A549 (cell line): ENCODE measurements around the gene LMO2. TPM values are rescaled to one million over a fixed set of nuclear protein-coding genes. Genes with fewer than 3 reads are reported as not detected.
"Not testable (repeated sequence)": the region's sequence is repeated elsewhere in the genome, so short reads cannot be mapped to it uniquely, and the experiment has no call there.

ENCODE experiments used
- ATAC-seq, 2 experiments: fragments of 200-7000 bp in 1 of 2; fragments of >200 bp in 1 of 2; cut with Nextera tagmentation in 1 of 2; cut with Tn5 transposase in 1 of 2; 3 replicates each; pipeline versions ENCODE4 v1.8.0 to v1.9.1; 2018 to 2020; ENCODE audit warnings: mild to moderate bottlenecking in 1 of 2, moderate library complexity in 1 of 2
- CTCF ChIA-PET: fragments of 300-600 bp; sonication (Branson Sonifier 250); formaldehyde crosslinking; extraction: SDS; loops from one replicate; lab custom pipeline; 2021; ENCODE audit warnings: antibody characterized with exemption, inconsistent platforms; lab: Yijun Ruan, JAX
- POLR2A ChIA-PET: fragments of 350-600 bp; formaldehyde crosslinking; extraction: SDS; loops from one replicate; lab custom pipeline; 2021; ENCODE audit warnings: antibody characterized with exemption, inconsistent platforms; lab: Yijun Ruan, JAX
- DNase-seq, 2 experiments: peaks; one replicate each; pipeline versions ENCODE4 v3.0.0 to v3.0.0-alpha.2; 2011 to 2016; ENCODE audit warnings: low read depth in 1 of 2, low spot score in 1 of 2
- FAIRE-seq: peaks from 2 replicates; lab custom pipeline; 2011; peaks lifted over from hg19 to GRCh38; lab: Jason Lieb, UNC
- H3K27ac ChIP-seq, 2 experiments: fragments of >200 bp; sonication (Bioruptor Twin); formaldehyde crosslinking; 3 replicates each; pipeline ENCODE4 v1.5.1; 2016 to 2017
- H3K4me1 ChIP-seq: fragments of >200 bp; sonication (Bioruptor Twin); formaldehyde crosslinking; 3 replicates; pipeline ENCODE4 v1.6.1; 2016
- H3K4me2 ChIP-seq: fragments of >200 bp; sonication (Bioruptor Twin); formaldehyde crosslinking; 3 replicates; pipeline ENCODE4 v1.6.1; 2016
- H3K4me3 ChIP-seq: fragments of >200 bp; sonication (Bioruptor Twin); formaldehyde crosslinking; 3 replicates; pipeline ENCODE4 v1.5.1; 2016
- H3K9me3 ChIP-seq: fragments of >200 bp; sonication (Bioruptor Twin); formaldehyde crosslinking; 3 replicates; pipeline ENCODE4 v1.6.1; 2016
- ATOH8 ChIP-seq: fragments of 250-450 bp; sonication (Bioruptor Pico); IDR thresholded peaks from 2 replicates; pipeline ENCODE4 v1.5.0; 2020; ENCODE audit warnings: low read depth, mild to moderate bottlenecking, moderate library complexity
- BCL3 ChIP-seq: fragments of >200 bp; sonication (Bioruptor Twin); formaldehyde crosslinking; IDR thresholded peaks from 3 replicates; pipeline ENCODE4 v1.6.1; 2016
- CBX2 ChIP-seq: fragments of 200-600 bp; sonication (generic); IDR thresholded peaks from 2 replicates; pipeline ENCODE4 v1.6.1; 2016; ENCODE audit warnings: low read depth, mild to moderate bottlenecking, borderline replicate concordance
- CHD4 ChIP-seq: fragments of 200-600 bp; sonication (generic); IDR thresholded peaks from 2 replicates; pipeline ENCODE4 v1.6.1; 2016; ENCODE audit warnings: antibody characterized with exemption, mild to moderate bottlenecking, borderline replicate concordance
- CTCF ChIP-seq: fragments of >200 bp; sonication (Bioruptor Twin); formaldehyde crosslinking; IDR thresholded peaks from 3 replicates; pipeline ENCODE4 v1.5.1; 2016
- EHF ChIP-seq: fragments of 250-450 bp; sonication (Bioruptor Pico); IDR thresholded peaks from 2 replicates; pipeline ENCODE4 v1.5.0; 2020; ENCODE audit warnings: mild to moderate bottlenecking
- EHMT2 ChIP-seq: fragments of 200-600 bp; sonication (generic); IDR thresholded peaks from 2 replicates; pipeline ENCODE4 v1.6.1; 2016; ENCODE audit warnings: antibody characterized with exemption, low read depth, mild to moderate bottlenecking, moderate library complexity
- ELK1 ChIP-seq: fragments of 150-350 bp; IDR thresholded peaks from 2 replicates; pipeline ENCODE4 v1.6.1; 2014; ENCODE audit warnings: low read depth, mild to moderate bottlenecking, low read length
- FOSL2 ChIP-seq, 2 experiments: fragments of 450-650 bp in 1 of 2; fragments of >200 bp in 1 of 2; sonication (Bioruptor Twin) in 1 of 2; formaldehyde crosslinking; IDR thresholded peaks; 2 replicates each; pipeline versions ENCODE4 v1.5.0 to v1.6.1; 2016 to 2020; ENCODE audit warnings: mild to moderate bottlenecking in 1 of 2, moderate library complexity in 1 of 2
- GATA3 ChIP-seq: IDR thresholded peaks from 2 replicates; pipeline ENCODE4 v1.6.1; 2012; ENCODE audit warnings: borderline replicate concordance
- HEYL ChIP-seq: fragments of 250-450 bp; sonication (Bioruptor Pico); IDR thresholded peaks from 2 replicates; pipeline ENCODE4 v1.8.0; 2021; ENCODE audit warnings: mild to moderate bottlenecking, moderate library complexity
- HOXB5 ChIP-seq: fragments of 250-450 bp; sonication (Bioruptor Pico); IDR thresholded peaks from 2 replicates; pipeline ENCODE4 v1.5.0; 2020; ENCODE audit warnings: mild to moderate bottlenecking, moderate library complexity
- JUN ChIP-seq, 2 experiments: fragments of >200 bp; sonication (Bioruptor Twin); formaldehyde crosslinking; IDR thresholded peaks; 2 replicates in 1 of 2; 3 replicates in 1 of 2; pipeline ENCODE4 v1.6.1; 2016 to 2017
- MAFK ChIP-seq: fragments of 450-650 bp; IDR thresholded peaks from 2 replicates; pipeline ENCODE4 v1.6.1; 2014; ENCODE audit not compliant: partially characterized antibody
- MAX ChIP-seq: IDR thresholded peaks from 2 replicates; pipeline ENCODE4 v1.6.1; 2012
- NFE2L2 ChIP-seq: fragments of 150-350 bp; conservative IDR thresholded peaks from 2 replicates; pipeline ENCODE4 v1.6.1; 2014; ENCODE audit warnings: low read length
- PBX3 ChIP-seq: IDR thresholded peaks from 2 replicates; pipeline ENCODE4 v1.6.1; 2012
- RAD21 ChIP-seq, 2 experiments: fragments of >200 bp in 1 of 2; sonication (Bioruptor Twin) in 1 of 2; formaldehyde crosslinking in 1 of 2; IDR thresholded peaks in 1 of 2; conservative IDR thresholded peaks in 1 of 2; 2 replicates in 1 of 2; 3 replicates in 1 of 2; pipeline ENCODE4 v1.6.1; 2012 to 2018; ENCODE audit warnings: inconsistent platforms in 1 of 2
- RNF2 ChIP-seq: fragments of 200-600 bp; sonication (generic); IDR thresholded peaks from 2 replicates; pipeline ENCODE4 v1.6.1; 2016; ENCODE audit warnings: low read depth, mild to moderate bottlenecking, antibody characterized with exemption, moderate library complexity, borderline replicate concordance
- SREBF2 ChIP-seq: fragments of 450-650 bp; IDR thresholded peaks from 2 replicates; pipeline ENCODE4 v1.6.1; 2014; ENCODE audit warnings: mild to moderate bottlenecking, moderate library complexity
- TFCP2L1 ChIP-seq: fragments of 250-450 bp; sonication (Bioruptor Pico); IDR thresholded peaks from 2 replicates; pipeline ENCODE4 v1.5.0; 2021; ENCODE audit warnings: mild to moderate bottlenecking
- ZC3H11A ChIP-seq: fragments of 450-650 bp; IDR thresholded peaks from 2 replicates; pipeline ENCODE4 v1.6.1; 2014; ENCODE audit warnings: antibody characterized with exemption, mild to moderate bottlenecking
- ZSCAN20 ChIP-seq: fragments of 250-450 bp; sonication (Bioruptor Pico); IDR thresholded peaks from 2 replicates; pipeline ENCODE4 v1.8.0; 2022; ENCODE audit warnings: mild to moderate bottlenecking, moderate library complexity
- WGBS: methylation state at CpG from one replicate; pipeline ENCODE4 v1.1.6; 2017; ENCODE audit errors: missing lambda C conversion rate; 5-methylcytosine and 5-hydroxymethylcytosine counted together
- polyA plus RNA-seq, 4 experiments: library from polyadenylated mRNA; depleted of rRNA in 3 of 4; stranded (reverse); fragments of >200 nt; fragmentation: RNase III in 1 of 4; extraction: RNeasy Plus Mini Kit Qiagen cat#74134 plus additional on column Dnase treatment in 1 of 4; gene quantifications; 2 replicates in 3 of 4; 3 replicates in 1 of 4; pipeline ENCODE4 v1.2.3, GENCODE V29; 2011 to 2017

Gene LMO2
- polyA plus RNA-seq, 2 of the 4 experiments (the other 2 are of a cell fraction): 0.12 to 0.15 TPM

GRCh38 chr11:33932721-33933120 lies 40.8 kb upstream of the LMO2 start:
- Histone ChIP-seq H3K4me3 (no peak overlapping the region), H3K27ac (no peak overlapping the region), H3K4me1 (no peaks in the 10 kb centered on the region), H3K4me2 (no peak overlapping the region), H3K9me3 (peaks cover 17% of the 10 kb centered on the region)
- 72% methylated on average over 5 of the region's 5 CpGs for WGBS
- FAIRE-seq: no peak
- DNase-seq: no peak
- POLR2A ChIA-PET: no interaction called here
- CTCF ChIA-PET: no interaction called here
- ATAC-seq: no peak
- TF ChIP-seq TFCP2L1 (CRISPR knock-in tag) (no peak), FOSL2 (IDR thresholded peaks at IDR 0.05) (no peak), FOSL2 (CRISPR knock-in tag; IDR thresholded peaks at IDR 0.05) (no peak), ZC3H11A (no peak), SREBF2 (no peak), MAFK (no peak), CBX2 (no peak), ATOH8 (no peak), EHMT2 (no peak), CTCF (no peak), HEYL (CRISPR knock-in tag) (no peak), RAD21 (conservative IDR thresholded peaks at IDR 0.05 in 1 of 2, IDR thresholded peaks at IDR 0.05 in 1 of 2) (no peak), GATA3 (no peak)

GRCh38 chr11:33931739-33932366 lies 40.0 kb upstream of the LMO2 start:
- ATAC-seq: not testable (repeated sequence)
- CTCF ChIA-PET: interaction anchor here (1.0 to 1.5 kb wide), 2 partner anchors 102 to 124 kb away, joined by 3 read pairs; no protein-coding TSS in a partner anchor
- whole genome bisulfite sequencing: 63% methylated on average over 12 of the region's 12 CpGs

GRCh38 chr11:33931067-33931466 lies 39.2 kb upstream of the LMO2 start:
- FAIRE-seq (no peak), DNase-seq (no peak), ATAC-seq (no peak)
- H3K4me2 ChIP-seq: no peak overlapping the region
- ChIA-PET CTCF (interaction anchor here (1.0 to 1.7 kb wide), 4 partner anchors 28 to 123 kb away, joined by 3 to 7 read pairs (median 3); no protein-coding TSS in a partner anchor), POLR2A (no interaction called here)
- H3K9me3 ChIP-seq: peaks cover 17% of the 10 kb centered on the region
- 17% methylated on average over 1 of the region's 1 CpG for WGBS
- H3K4me1 ChIP-seq: no peaks in the 10 kb centered on the region
- no peak overlapping the region for H3K4me3 ChIP-seq
- TF ChIP-seq CHD4 (no peak), RAD21 (conservative IDR thresholded peaks at IDR 0.05 in 1 of 2, IDR thresholded peaks at IDR 0.05 in 1 of 2) (no peak), BCL3 (no peak), ELK1 (no peak), RNF2 (no peak), ATOH8 (no peak), EHMT2 (no peak), EHF (no peak), NFE2L2 (no peak), MAX (no peak), CBX2 (no peak), JUN (IDR thresholded peaks at IDR 0.05) (no peak), ZSCAN20 (CRISPR knock-in tag) (no peak), ZC3H11A (no peak), TFCP2L1 (CRISPR knock-in tag) (no peak), HOXB5 (CRISPR knock-in tag) (no peak), PBX3 (no peak)
- no peak overlapping the region for H3K27ac ChIP-seq

More at GRCh38 chr11:33931739-33932366, 40.0 kb upstream of the LMO2 start:
- DNase-seq, H3K27ac ChIP-seq, H3K4me3 ChIP-seq, H3K4me1 ChIP-seq, POLR2A ChIA-PET, FAIRE-seq, H3K4me2 ChIP-seq: not testable (repeated sequence)
- peaks cover 17% of the 10 kb centered on the region for H3K9me3 ChIP-seq
